GM12878 (cell line): ENCODE results near the gene TTC8. TPM values are rescaled to one million over a fixed set of nuclear protein-coding genes. Genes with fewer than 3 reads are reported as not detected.

ENCODE experiments used
- ATAC-seq: fragments of 200-7000 bp; cut with Tn5 transposase; 3 replicates; pipeline ENCODE4 v1.9.1; 2020; ENCODE audit warnings: mild to moderate bottlenecking, moderate library complexity
- BruUV-seq: library from RNA; stranded (reverse); fragments of 400-500 nt; replicated peaks from 2 replicates; lab custom pipeline; 2021; lab: Mats Ljungman, UMichigan
- CTCF ChIA-PET: fragments of 300-600 bp; sonication (Branson Sonifier 250); formaldehyde crosslinking; extraction: SDS; loops from one replicate; lab custom pipeline; 2021; ENCODE audit warnings: inconsistent platforms; lab: Yijun Ruan, JAX
- POLR2A ChIA-PET: fragments of 350-600 bp; formaldehyde crosslinking; extraction: SDS; loops from one replicate; lab custom pipeline; 2021; ENCODE audit warnings: inconsistent platforms; lab: Charles Lee
- RAD21 ChIA-PET: fragments of 300-600 bp; sonication (Branson Sonifier 250); formaldehyde crosslinking; loops from one replicate; lab custom pipeline; 2023; ENCODE audit warnings: antibody characterized with exemption; ENCODE audit not compliant: unreplicated experiment; lab: Charles Lee
- SMC1A ChIA-PET: fragments of 300-600 bp; sonication (Branson Sonifier 250); formaldehyde crosslinking; loops from one replicate; lab custom pipeline; 2023; ENCODE audit not compliant: unreplicated experiment, uncharacterized antibody; lab: Charles Lee
- DNase-seq: peaks from one replicate; pipeline ENCODE4 v3.0.0-alpha.2; 2011; ENCODE audit warnings: low read depth, low spot score
- FAIRE-seq: peaks from 3 replicates; lab custom pipeline; 2011; peaks lifted over from hg19 to GRCh38; lab: Jason Lieb, UNC
- H2AFZ ChIP-seq: 2 replicates; pipeline ENCODE4 v1.6.0; 2011; ENCODE audit warnings: low read depth, low read length, control low read depth; ENCODE audit not compliant: control insufficient read depth
- H3K27ac ChIP-seq: 2 replicates; pipeline ENCODE4 v1.5.1; 2011; ENCODE audit warnings: control low read depth; ENCODE audit not compliant: control insufficient read depth, insufficient read depth
- H3K27me3 ChIP-seq, 2 experiments: replicated peaks in 1 of 2; 2 replicates each; pipeline versions ENCODE4 v1.6.0 to v1.6.1; 2011; ENCODE audit warnings: low read length in 1 of 2; ENCODE audit not compliant: control insufficient read depth in 2 of 2, insufficient read depth in 2 of 2
- H3K36me3 ChIP-seq, 2 experiments: 2 replicates each; pipeline ENCODE4 v1.5.1; 2011; ENCODE audit warnings: low read length in 1 of 2; ENCODE audit not compliant: control insufficient read depth in 2 of 2, insufficient read depth in 2 of 2
- H3K4me1 ChIP-seq: 2 replicates; pipeline ENCODE4 v1.6.1; 2011; ENCODE audit warnings: mild to moderate bottlenecking, low read length, moderate library complexity, mixed read lengths; ENCODE audit not compliant: control insufficient read depth, insufficient read depth
- H3K4me2 ChIP-seq: 2 replicates; pipeline ENCODE4 v1.6.0; 2011; ENCODE audit warnings: control low read depth; ENCODE audit not compliant: control insufficient read depth, insufficient read depth
- H3K4me3 ChIP-seq: fragments of 200-600 bp; sonication (generic); 2 replicates; pipeline ENCODE4 v1.5.1; 2016
- H3K79me2 ChIP-seq: 2 replicates; pipeline ENCODE4 v1.6.0; 2011; ENCODE audit warnings: low read length; ENCODE audit not compliant: control insufficient read depth, insufficient read depth
- H3K9ac ChIP-seq: 2 replicates; pipeline ENCODE4 v1.8.0; 2011; ENCODE audit warnings: low read length, control low read depth, mixed read lengths; ENCODE audit not compliant: control insufficient read depth, insufficient read depth
- H3K9me3 ChIP-seq: replicated peaks from 3 replicates; pipeline ENCODE4 v1.5.1; 2011; ENCODE audit warnings: mild to moderate bottlenecking, low read length; ENCODE audit not compliant: control insufficient read depth, insufficient read depth
- H4K20me1 ChIP-seq: 2 replicates; pipeline ENCODE4 v1.6.0; 2011; ENCODE audit not compliant: control insufficient read depth, insufficient read depth
- CBFB ChIP-seq: IDR thresholded peaks from 2 replicates; pipeline ENCODE4 v1.6.1; 2016; ENCODE audit warnings: antibody characterized with exemption, low read depth
- CTCF ChIP-seq, 3 experiments: IDR thresholded peaks in 2 of 3; conservative IDR thresholded peaks in 1 of 3; 2 replicates each; pipeline ENCODE4 v1.5.1; 2011; ENCODE audit warnings: low read depth in 3 of 3, low read length in 3 of 3, mild to moderate bottlenecking in 3 of 3, control low read depth in 2 of 3, moderate library complexity in 2 of 3, inconsistent platforms in 1 of 3, mixed read lengths in 1 of 3; ENCODE audit not compliant: control insufficient read depth in 2 of 3, insufficient read depth in 1 of 3; ENCODE audit errors: extremely low read depth in 1 of 3
- EGR1 ChIP-seq, 2 experiments: IDR thresholded peaks; 1 replicate in 1 of 2; 2 replicates in 1 of 2; pipeline ENCODE4 v1.6.1; 2011 to 2012; ENCODE audit warnings: low read depth in 2 of 2, low read length in 2 of 2, borderline replicate concordance in 1 of 2, mild to moderate bottlenecking in 1 of 2, moderate library complexity in 1 of 2
- IRF4 ChIP-seq: IDR thresholded peaks from 2 replicates; pipeline ENCODE4 v1.6.1; 2011; ENCODE audit warnings: low read depth, low read length
- MAX ChIP-seq: IDR thresholded peaks from 2 replicates; pipeline ENCODE4 v1.6.1; 2012; ENCODE audit warnings: low read depth, low read length, improper control_type of control experiment
- PAX8 ChIP-seq: fragments of 450-650 bp; IDR thresholded peaks from 2 replicates; pipeline ENCODE4 v1.6.1; 2017; ENCODE audit warnings: mild to moderate bottlenecking, moderate library complexity
- SMARCA5 ChIP-seq: fragments of 450-650 bp; IDR thresholded peaks from 2 replicates; pipeline ENCODE4 v1.6.1; 2017; ENCODE audit warnings: mild to moderate bottlenecking
- STAT3 ChIP-seq: IDR thresholded peaks from 2 replicates; pipeline ENCODE4 v1.6.1; 2011; ENCODE audit warnings: low read depth, low read length, improper control_type of control experiment
- TAF1 ChIP-seq: IDR thresholded peaks from 2 replicates; pipeline ENCODE4 v1.6.1; 2011; ENCODE audit warnings: mild to moderate bottlenecking, low read depth, low read length, borderline replicate concordance
- ZNF24 ChIP-seq: fragments of 450-650 bp; IDR thresholded peaks from 2 replicates; pipeline ENCODE4 v1.6.1; 2017; ENCODE audit warnings: antibody characterized with exemption, mild to moderate bottlenecking
- in situ Hi-C: fragments of 300-500 bp; cut with MboI; formaldehyde crosslinking; loops from 9 replicates; pipeline ENCODE4 v1.14.3; 2018; ENCODE audit warnings: mixed read lengths
- intact Hi-C: fragments of 100-400 bp; cut with micrococcal nuclease; formaldehyde crosslinking; loops from one replicate; pipeline ENCODE4 v1.14.2; 2022; ENCODE audit not compliant: unreplicated experiment
- polyA plus RNA-seq, 11 experiments: library from polyadenylated mRNA; depleted of rRNA in 4 of 11; unstranded in 6 of 11; stranded (reverse) in 5 of 11; fragments of >200 nt; fragmentation: Nextera tagmentation in 4 of 11; fragmentation: Illumina TruSeq in 1 of 11; extraction: Ambion mirVana in 4 of 11; extraction: Trizol in 1 of 11; gene quantifications; 1 replicate in 1 of 11; 2 replicates in 10 of 11; pipeline versions ENCODE4 v1.2.1 to v1.2.3, GENCODE V29; 2011 to 2016; ENCODE audit warnings: inconsistent platforms in 2 of 11, missing spikeins in 2 of 11, low read depth in 1 of 11
- total RNA-seq, 4 experiments: library from RNA; depleted of rRNA in 3 of 4; stranded (reverse); fragments of >200 nt in 3 of 4; fragmentation: Illumina TruSeq in 1 of 4; extraction: Trizol in 1 of 4; gene quantifications; 2 replicates each; pipeline versions ENCODE4 v1.2.1 to v1.2.3, GENCODE V29; 2013 to 2021

TTC8 gene
- total and polyA plus RNA-seq, 10 of the 15 experiments (the other 5 are each of a cell fraction or from before 2014, with no cell fraction given) = 1.5 to 4.6 (median 2.5) TPM

- no peaks in the 10 kb centered on the region for H4K20me1 ChIP-seq
- no peaks in the 10 kb centered on the region for H3K4me1 ChIP-seq
- TF ChIP-seq IRF4 (no peak), TAF1 (no peak), CTCF (IDR thresholded peaks at IDR 0.05 in 2 of 3, conservative IDR thresholded peaks at IDR 0.05 in 1 of 3; ENCODE audit: control insufficient read depth in 2 of 3, extremely low read depth in 1 of 3, insufficient read depth in 1 of 3, low read depth in 3 of 3, low read length in 3 of 3) (no peak), STAT3 (no peak), EGR1 (IDR thresholded peaks at IDR 0.05; ENCODE audit: borderline replicate concordance in 1 of 2, low read depth in 2 of 2, low read length in 2 of 2) (no peak), CBFB (no peak), PAX8 (no peak), ZNF24 (no peak), MAX (no peak), SMARCA5 (no peak)
- TF ChIP-seq, all 136 proteins: peak for 0
- no peak for FAIRE-seq
- in situ Hi-C loops = no loop called here
- Histone ChIP-seq H3K9me3 (no peaks in the 10 kb centered on the region), H2AFZ (no peak overlapping the region), H3K4me2 (no peak overlapping the region), H3K4me3 (no peak overlapping the region), H3K36me3 (no peaks in the 10 kb centered on the region), H3K27ac (no peak overlapping the region), H3K9ac (no peak overlapping the region), H3K79me2 (no peaks in the 10 kb centered on the region), H3K27me3 (no peaks in the 10 kb centered on the region)
- RAD21 ChIA-PET = no interaction called here
- CTCF ChIA-PET = no interaction called here
- ATAC-seq = no peak
- no TSS peak for BruUV-seq
- POLR2A ChIA-PET = no interaction called here
- no peak for DNase-seq
- intact Hi-C loops = no loop called here
- SMC1A ChIA-PET = no interaction called here
Observed at GRCh38 chr14:88831284-88831683, 6.8 kb downstream of the TTC8 start.
